Esophagus squamous epithelium (tissue), 5 donors: Measurements from ENCODE around the gene ARAP1. TPM values are rescaled to one million over a fixed set of nuclear protein-coding genes. Genes with fewer than 3 reads are reported as not detected.
A peak's percentile ranks its signal among the peaks of the same experiment; 100 is the strongest.

Source experiments
- DNase-seq: peaks from one replicate; lab custom pipeline; 2025; lab: John Stamatoyannopoulos, UW
- H3K27ac ChIP-seq, 4 donors: fragments of 200-600 bp; sonication (generic); one replicate each; pipeline ENCODE4 v1.5.1; 2016 to 2019; ENCODE audit warnings: mild to moderate bottlenecking in 1 of 4
- H3K27me3 ChIP-seq, 4 donors: fragments of 200-600 bp; sonication (generic); 1 replicate in 3 of 4; 2 replicates in 1 of 4; pipeline versions ENCODE4 v1.5.1 to v1.6.0; 2017 to 2021; ENCODE audit warnings: antibody characterized with exemption in 1 of 4
- H3K36me3 ChIP-seq, 3 donors: fragments of 200-600 bp; sonication (generic); one replicate each; pipeline ENCODE4 v1.5.1; 2016 to 2019
- H3K4me1 ChIP-seq, 3 donors: fragments of 200-600 bp; sonication (generic); one replicate each; pipeline ENCODE4 v1.5.1; 2017 to 2019
- H3K4me3 ChIP-seq, 4 donors: fragments of 200-600 bp; sonication (generic); 1 replicate in 3 of 4; 2 replicates in 1 of 4; pipeline ENCODE4 v1.5.1; 2016 to 2019; ENCODE audit warnings: mild to moderate bottlenecking in 2 of 4, moderate library complexity in 1 of 4
- H3K9me3 ChIP-seq, 3 donors: fragments of 200-600 bp; sonication (generic); one replicate each; pipeline ENCODE4 v1.5.1; 2016 to 2019
- POLR2A ChIP-seq, 4 donors: fragments of 450-650 bp; IDR thresholded peaks; one replicate each; pipeline ENCODE4 v1.6.1; 2017; ENCODE audit warnings: antibody characterized with exemption in 4 of 4, mild to moderate bottlenecking in 4 of 4, moderate library complexity in 3 of 4
- WGBS, 2 donors: methylation state at CpG; one replicate each; pipeline ENCODE4 v1.1.5; 2018; 5-methylcytosine and 5-hydroxymethylcytosine counted together
- intact Hi-C: fragments of 100-400 bp; cut with DNase I; formaldehyde crosslinking; loops from one replicate; pipeline ENCODE4 v1.15.0; 2022
- total RNA-seq, 4 donors: library from RNA; depleted of rRNA; stranded (reverse); fragments of >200 nt; gene quantifications; one replicate each; pipeline ENCODE4 v1.1.0, GENCODE V29; 2016
- TF ChIP-seq, protein P1 (sequence below), 6 experiments: fragments of 450-650 bp in 4 of 6; fragments of 200-600 bp in 2 of 6; sonication (generic) in 2 of 6; IDR thresholded peaks; one replicate each; pipeline ENCODE4 v1.5.1; 2016 to 2019; ENCODE audit warnings: antibody characterized with exemption in 6 of 6, mild to moderate bottlenecking in 4 of 6, moderate library complexity in 4 of 6
- donor health status: DM: yes; HTN: yes; CAD: no.

ARAP1 gene
- total RNA-seq, 4 donors from 2014 or later = 37.8 to 114 (median 70.6) TPM

DNA sequence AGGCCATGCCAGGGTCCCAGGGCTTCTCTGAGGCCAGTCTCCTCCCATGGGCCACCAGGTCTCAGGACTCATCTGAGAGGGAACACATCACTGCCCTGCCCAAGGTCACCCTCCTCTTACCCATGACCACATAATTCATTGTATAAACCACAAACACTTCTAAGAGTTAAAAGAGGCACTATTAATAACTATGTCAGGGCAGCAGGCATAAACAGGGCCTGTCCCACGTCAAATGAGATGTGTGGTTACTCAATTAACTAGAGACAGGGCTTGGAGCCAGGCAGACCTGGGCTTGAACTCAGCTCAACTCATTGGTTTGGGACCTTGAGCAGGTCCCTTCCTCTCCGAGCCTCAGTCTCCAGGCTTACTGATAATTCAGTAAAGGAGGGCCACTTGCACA is 33.1 kb downstream of the ARAP1 start:
- no peaks in the 10 kb centered on the region for H3K9me3 ChIP-seq
- DNase-seq = no peak
- H3K4me1 ChIP-seq = peaks cover 43 to 91% (median 49%) of the 10 kb centered on the region in 3 donors
- intact Hi-C loops = no loop called here
- H3K27ac ChIP-seq = peak overlapping the region in 3 of 4 donors; percentile 10 to 93 (median 92)
- H3K27me3 ChIP-seq = no peaks in the 10 kb centered on the region
- H3K4me3 ChIP-seq = peak overlapping the region in 1 of 4 donors; percentile 81
- TF ChIP-seq, protein P1, sequence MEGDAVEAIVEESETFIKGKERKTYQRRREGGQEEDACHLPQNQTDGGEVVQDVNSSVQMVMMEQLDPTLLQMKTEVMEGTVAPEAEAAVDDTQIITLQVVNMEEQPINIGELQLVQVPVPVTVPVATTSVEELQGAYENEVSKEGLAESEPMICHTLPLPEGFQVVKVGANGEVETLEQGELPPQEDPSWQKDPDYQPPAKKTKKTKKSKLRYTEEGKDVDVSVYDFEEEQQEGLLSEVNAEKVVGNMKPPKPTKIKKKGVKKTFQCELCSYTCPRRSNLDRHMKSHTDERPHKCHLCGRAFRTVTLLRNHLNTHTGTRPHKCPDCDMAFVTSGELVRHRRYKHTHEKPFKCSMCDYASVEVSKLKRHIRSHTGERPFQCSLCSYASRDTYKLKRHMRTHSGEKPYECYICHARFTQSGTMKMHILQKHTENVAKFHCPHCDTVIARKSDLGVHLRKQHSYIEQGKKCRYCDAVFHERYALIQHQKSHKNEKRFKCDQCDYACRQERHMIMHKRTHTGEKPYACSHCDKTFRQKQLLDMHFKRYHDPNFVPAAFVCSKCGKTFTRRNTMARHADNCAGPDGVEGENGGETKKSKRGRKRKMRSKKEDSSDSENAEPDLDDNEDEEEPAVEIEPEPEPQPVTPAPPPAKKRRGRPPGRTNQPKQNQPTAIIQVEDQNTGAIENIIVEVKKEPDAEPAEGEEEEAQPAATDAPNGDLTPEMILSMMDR (IDR thresholded peaks at IDR 0.05) = no peak
- no peak for TF ChIP-seq POLR2A (IDR thresholded peaks at IDR 0.05)
- WGBS, 2 donors = 8 to 31% methylated on average over 2 of the region's 2 CpGs
- peaks cover 0 to 44% (median 0%) of the 10 kb centered on the region in 3 donors for H3K36me3 ChIP-seq

DNA sequence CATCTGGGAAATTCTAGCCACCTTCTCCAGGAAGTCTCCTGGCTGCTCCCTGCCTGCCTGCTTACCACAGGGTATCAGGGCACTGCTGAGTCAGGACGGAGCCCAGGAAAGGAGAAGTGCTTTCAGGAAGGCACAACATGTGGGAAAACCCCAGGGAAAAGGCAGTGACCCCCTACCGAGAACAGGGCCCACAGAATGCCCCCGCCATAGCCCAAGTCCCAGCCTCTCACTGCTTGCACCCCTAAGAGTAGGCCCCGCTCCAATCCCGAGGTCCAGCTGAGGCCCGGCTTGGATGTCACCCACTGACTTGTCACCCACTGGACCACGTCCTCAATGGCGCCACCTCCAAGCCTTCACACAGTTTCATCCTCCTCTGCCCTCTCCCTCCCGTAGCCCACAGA is 34.1 kb downstream of the ARAP1 start:
- no peaks in the 10 kb centered on the region for H3K9me3 ChIP-seq
- TF ChIP-seq POLR2A (IDR thresholded peaks at IDR 0.05) = no peak
- TF ChIP-seq, protein P1 (IDR thresholded peaks at IDR 0.05) = no peak
- intact Hi-C loops = no loop called here
- H3K4me3 ChIP-seq = no peak overlapping the region
- H3K27me3 ChIP-seq = no peaks in the 10 kb centered on the region
- H3K27ac ChIP-seq = no peak overlapping the region
- no peak for DNase-seq
- peaks cover 0 to 55% (median 0%) of the 10 kb centered on the region in 3 donors for H3K36me3 ChIP-seq
- H3K4me1 ChIP-seq = peaks cover 38 to 90% (median 39%) of the 10 kb centered on the region in 3 donors
- 84 to 87% methylated on average over 5 to 7 of the region's 9 CpGs for WGBS, 2 donors

DNA sequence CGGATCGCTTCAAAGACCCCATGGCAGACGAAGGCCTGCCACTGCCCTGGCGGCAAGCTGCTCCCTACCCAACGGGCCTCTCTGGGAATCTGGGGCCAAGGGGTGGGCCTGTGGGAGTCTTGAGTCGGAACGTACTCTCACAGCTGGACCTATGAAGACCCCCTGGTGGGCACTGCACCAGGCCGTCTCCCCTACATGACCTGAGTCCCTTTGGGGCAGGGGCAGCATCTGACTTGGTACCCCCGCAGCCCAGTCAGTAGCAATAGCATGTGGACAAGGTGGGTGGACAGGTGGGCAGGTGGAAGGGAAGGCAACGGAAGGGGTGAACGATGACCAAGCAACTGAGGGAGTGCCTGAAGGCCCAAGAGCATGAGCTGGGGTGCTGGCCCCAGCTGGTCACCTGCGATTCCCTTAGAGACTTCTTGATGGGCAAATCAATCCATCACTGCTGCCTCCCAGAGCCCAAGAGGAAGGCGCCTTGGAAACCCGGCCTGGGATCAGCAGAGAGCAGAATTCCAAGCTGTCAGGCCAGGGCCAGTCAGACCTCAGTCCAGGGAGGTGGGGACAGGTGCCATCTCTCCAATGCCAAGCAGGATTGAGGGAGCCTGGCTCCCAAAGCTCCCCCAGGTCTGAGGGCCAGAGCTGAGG is 35.3 kb downstream of the ARAP1 start:
- no peak for DNase-seq
- TF ChIP-seq, protein P1 (IDR thresholded peaks at IDR 0.05) = no peak
- no peak for TF ChIP-seq POLR2A (IDR thresholded peaks at IDR 0.05)
- Histone ChIP-seq H3K36me3 (peaks cover 0 to 67% (median 4%) of the 10 kb centered on the region in 3 donors), H3K4me1 (peaks cover 35 to 90% (median 35%) of the 10 kb centered on the region in 3 donors), H3K9me3 (no peaks in the 10 kb centered on the region), H3K27me3 (no peaks in the 10 kb centered on the region), H3K4me3 (no peak overlapping the region), H3K27ac (no peak overlapping the region)
- intact Hi-C loops = no loop called here
- 73 to 89% methylated on average over 4 of the region's 14 CpGs for WGBS, 2 donors

DNA sequence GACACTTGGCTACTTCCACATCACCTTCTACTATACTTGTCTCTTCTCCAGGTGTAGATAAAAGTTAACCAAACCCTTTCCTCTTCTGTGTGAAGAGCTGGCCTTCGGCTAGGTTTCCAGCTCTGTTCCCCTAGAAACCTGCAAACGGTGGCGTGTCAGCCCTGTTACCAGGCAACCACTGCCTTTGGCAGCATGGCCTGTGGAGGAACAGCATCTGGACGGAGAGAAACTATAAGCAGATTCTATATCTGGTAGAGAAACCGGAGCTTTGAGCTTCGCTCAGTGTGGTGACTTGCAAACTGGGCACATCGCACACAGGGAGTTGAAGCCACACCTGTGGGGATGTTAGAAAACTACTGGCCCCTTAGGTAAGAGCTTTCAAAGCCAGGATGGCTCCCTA is 35.9 kb downstream of the ARAP1 start:
- Histone ChIP-seq H3K9me3 (no peaks in the 10 kb centered on the region), H3K4me3 (no peak overlapping the region), H3K27ac (no peak overlapping the region), H3K27me3 (no peaks in the 10 kb centered on the region), H3K36me3 (peaks cover 0 to 73% (median 7%) of the 10 kb centered on the region in 3 donors), H3K4me1 (peaks cover 35 to 85% (median 35%) of the 10 kb centered on the region in 3 donors)
- intact Hi-C loops = no loop called here
- DNase-seq = no peak
- 42 to 56% methylated on average over 6 to 7 of the region's 7 CpGs for WGBS, 2 donors
- TF ChIP-seq POLR2A (IDR thresholded peaks at IDR 0.05) = no peak
- TF ChIP-seq, protein P1 (IDR thresholded peaks at IDR 0.05) = no peak

DNA sequence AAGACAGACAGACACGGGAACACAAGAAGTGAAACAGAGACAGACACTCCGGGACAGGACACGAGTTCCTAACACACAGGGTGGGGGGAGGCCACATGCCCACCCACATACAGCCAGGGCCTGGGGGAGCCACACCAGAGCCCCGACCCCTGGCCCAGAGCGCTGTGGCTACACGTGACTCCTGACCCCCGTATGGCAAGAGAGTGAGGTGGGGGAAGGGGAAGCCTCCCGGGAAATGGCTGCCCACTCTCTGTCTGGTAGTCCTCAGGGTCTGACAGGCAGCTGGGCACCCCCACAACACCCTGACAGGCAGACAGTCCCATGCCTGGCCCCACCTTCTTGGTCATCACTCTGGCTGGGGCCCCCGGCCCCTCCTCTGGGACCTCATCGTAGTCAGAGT is 39.4 kb downstream of the ARAP1 start:
- Histone ChIP-seq H3K4me3 (no peak overlapping the region), H3K27me3 (no peaks in the 10 kb centered on the region), H3K27ac (peak overlapping the region in 1 of 4 donors; percentile 62), H3K4me1 (peaks cover 8 to 50% (median 9%) of the 10 kb centered on the region in 3 donors), H3K9me3 (no peaks in the 10 kb centered on the region), H3K36me3 (peaks cover 14 to 98% (median 33%) of the 10 kb centered on the region in 3 donors)
- no peak for TF ChIP-seq POLR2A (IDR thresholded peaks at IDR 0.05)
- TF ChIP-seq, protein P1 (IDR thresholded peaks at IDR 0.05) = no peak
- no peak for DNase-seq
- intact Hi-C loops = no loop called here
- WGBS, 2 donors = 70 to 79% methylated on average over 6 to 7 of the region's 10 CpGs
